Natural killer cell (primary cell): Measurements from ENCODE around the gene C1orf21. TPM values are rescaled to one million over a fixed set of nuclear protein-coding genes. Genes with fewer than 3 reads are reported as not detected.
A peak's percentile ranks its signal among the peaks of the same experiment; 100 is the strongest.

ENCODE experiments used
- ATAC-seq, 3 donors: fragments of 150-1000 bp in 2 of 3; fragments of 200-7000 bp in 1 of 3; cut with Tn5 transposase; 1 replicate in 1 of 3; 2 replicates in 2 of 3; pipeline ENCODE4 v1.10.0; 2021; ENCODE audit warnings: mild to moderate bottlenecking in 2 of 3, moderate library complexity in 2 of 3
- DNase-seq, 2 donors: peaks; one replicate each; pipeline versions ENCODE4 v3.0.0 to v3.0.0-alpha.2; 2013 to 2021; ENCODE audit warnings: mixed read lengths in 1 of 2
- H3K27ac ChIP-seq: one replicate; pipeline ENCODE4 v1.5.1; 2013; ENCODE audit warnings: mild to moderate bottlenecking, low read length
- H3K27me3 ChIP-seq: one replicate; pipeline ENCODE4 v1.6.1; 2013; ENCODE audit warnings: low read length; ENCODE audit not compliant: control insufficient read depth, insufficient read depth
- H3K36me3 ChIP-seq: one replicate; pipeline ENCODE4 v1.6.1; 2013; ENCODE audit warnings: low read length; ENCODE audit not compliant: control insufficient read depth, insufficient read depth
- H3K4me1 ChIP-seq: one replicate; pipeline ENCODE4 v1.6.1; 2013; ENCODE audit warnings: low read length; ENCODE audit not compliant: control insufficient read depth, insufficient read depth
- H3K4me3 ChIP-seq: one replicate; pipeline ENCODE4 v1.5.1; 2013; ENCODE audit warnings: low read length
- H3K9me3 ChIP-seq: one replicate; pipeline ENCODE4 v1.6.1; 2013; ENCODE audit warnings: low read length; ENCODE audit not compliant: control insufficient read depth, insufficient read depth
- H3K27ac Mint-ChIP-seq, 2 donors: one replicate each; pipeline ENCODE4 v1.8.0; 2022; ENCODE audit warnings: mild to moderate bottlenecking in 2 of 2, mixed read lengths in 2 of 2, moderate library complexity in 1 of 2
- H3K27me3 Mint-ChIP-seq, 2 donors: one replicate each; pipeline ENCODE4 v1.8.0; 2022; ENCODE audit warnings: low read depth in 2 of 2, mixed read lengths in 2 of 2
- H3K36me3 Mint-ChIP-seq: one replicate; pipeline ENCODE4 v1.8.0; 2022; ENCODE audit warnings: mixed read lengths
- H3K4me1 Mint-ChIP-seq, 2 donors: one replicate each; pipeline ENCODE4 v1.8.0; 2022; ENCODE audit warnings: mixed read lengths in 2 of 2
- H3K4me3 Mint-ChIP-seq: one replicate; pipeline ENCODE4 v1.8.0; 2022; ENCODE audit warnings: mild to moderate bottlenecking, moderate library complexity, mixed read lengths
- H3K9me3 Mint-ChIP-seq, 2 donors: one replicate each; pipeline ENCODE4 v1.8.0; 2022; ENCODE audit warnings: mixed read lengths in 2 of 2
- WGBS: methylation state at CpG from one replicate; pipeline ENCODE4 v1.1.7; 2013; ENCODE audit warnings: missing lambda C conversion rate; ENCODE audit not compliant: insufficient coverage; 5-methylcytosine and 5-hydroxymethylcytosine counted together
- intact Hi-C: fragments of 100-400 bp; cut with micrococcal nuclease; formaldehyde crosslinking; loops from one replicate; pipeline ENCODE4 v1.14.2; 2022
- total RNA-seq, 4 donors: library from RNA; stranded (reverse); fragments of 120-200 nt in 1 of 4; gene quantifications; one replicate each; pipeline versions ENCODE4 v1.2.3 to v1.2.4, GENCODE V29; 2013 to 2022
- TF ChIP-seq, protein P1 (sequence below): fragments of 200-600 bp; IDR thresholded peaks from one replicate; pipeline ENCODE4 v1.8.0; 2022; ENCODE audit warnings: antibody characterized with exemption

Gene C1orf21
- total RNA-seq, 3 donors from 2014 or later (not counting 1 experiment from before 2014, with no cell fraction given), result 84.3 to 111 (median 88.3) TPM

DNA sequence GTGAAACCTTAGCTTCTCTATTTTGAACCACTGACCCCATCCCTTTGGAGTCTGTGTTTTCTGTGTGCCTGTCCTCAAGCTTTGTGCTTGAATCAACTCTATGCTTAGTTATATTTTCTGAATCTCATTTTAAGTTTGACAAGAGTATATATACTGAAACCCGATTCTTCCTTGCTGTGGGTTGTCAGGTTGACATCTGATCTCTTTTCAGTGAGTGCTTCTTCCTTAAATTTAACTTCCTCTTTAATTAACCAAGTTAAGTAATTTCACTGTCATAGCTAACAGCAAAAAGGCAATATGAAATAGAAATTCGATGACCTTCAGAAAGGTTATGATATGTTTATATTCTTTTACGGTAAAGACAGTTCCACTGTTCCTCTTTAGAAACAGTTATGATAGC lies 69.4 kb downstream of the C1orf21 start:
- no peaks in the 10 kb centered on the region for H3K27me3 Mint-ChIP-seq
- H3K27ac Mint-ChIP-seq, result peak overlapping the region; percentile 13 to 39
- no peaks in the 10 kb centered on the region for H3K36me3 Mint-ChIP-seq

DNA sequence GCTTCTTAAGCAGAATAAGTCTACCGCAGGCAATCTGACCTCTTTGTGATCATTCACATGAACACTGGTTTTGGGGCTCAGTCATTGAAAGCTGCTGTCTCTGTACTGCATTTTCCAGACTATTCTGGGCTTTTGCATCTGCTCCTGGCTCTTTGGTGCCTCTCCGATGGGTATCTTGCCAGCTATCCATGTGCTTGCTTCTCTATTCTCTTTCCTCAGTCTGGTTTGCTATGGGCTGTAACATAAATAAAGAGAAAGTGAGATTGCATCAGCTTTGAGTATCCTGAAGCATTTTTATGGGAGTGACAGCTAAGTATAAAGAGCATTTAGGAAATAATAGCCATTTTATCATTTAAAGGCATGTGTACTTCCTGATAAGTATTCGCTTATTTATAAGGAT lies 70.7 kb downstream of the C1orf21 start:
- Histone ChIP-seq H3K36me3 (no peaks in the 10 kb centered on the region), H3K4me1 (peaks cover 10% of the 10 kb centered on the region), H3K27ac (no peak overlapping the region), H3K27me3 (no peaks in the 10 kb centered on the region), H3K9me3 (no peaks in the 10 kb centered on the region), H3K4me3 (no peak overlapping the region)
- DNase-seq (no peak), ATAC-seq (no peak)
- H3K27ac Mint-ChIP-seq, result no peak overlapping the region
- H3K27me3 Mint-ChIP-seq, result no peaks in the 10 kb centered on the region
- 98% methylated on average over 2 of the region's 3 CpGs for WGBS
- TF ChIP-seq, protein P1, sequence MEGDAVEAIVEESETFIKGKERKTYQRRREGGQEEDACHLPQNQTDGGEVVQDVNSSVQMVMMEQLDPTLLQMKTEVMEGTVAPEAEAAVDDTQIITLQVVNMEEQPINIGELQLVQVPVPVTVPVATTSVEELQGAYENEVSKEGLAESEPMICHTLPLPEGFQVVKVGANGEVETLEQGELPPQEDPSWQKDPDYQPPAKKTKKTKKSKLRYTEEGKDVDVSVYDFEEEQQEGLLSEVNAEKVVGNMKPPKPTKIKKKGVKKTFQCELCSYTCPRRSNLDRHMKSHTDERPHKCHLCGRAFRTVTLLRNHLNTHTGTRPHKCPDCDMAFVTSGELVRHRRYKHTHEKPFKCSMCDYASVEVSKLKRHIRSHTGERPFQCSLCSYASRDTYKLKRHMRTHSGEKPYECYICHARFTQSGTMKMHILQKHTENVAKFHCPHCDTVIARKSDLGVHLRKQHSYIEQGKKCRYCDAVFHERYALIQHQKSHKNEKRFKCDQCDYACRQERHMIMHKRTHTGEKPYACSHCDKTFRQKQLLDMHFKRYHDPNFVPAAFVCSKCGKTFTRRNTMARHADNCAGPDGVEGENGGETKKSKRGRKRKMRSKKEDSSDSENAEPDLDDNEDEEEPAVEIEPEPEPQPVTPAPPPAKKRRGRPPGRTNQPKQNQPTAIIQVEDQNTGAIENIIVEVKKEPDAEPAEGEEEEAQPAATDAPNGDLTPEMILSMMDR, result no peak
- peaks cover 82 to 91% of the 10 kb centered on the region in 2 donors for H3K4me1 Mint-ChIP-seq
- H3K4me3 Mint-ChIP-seq, result no peak overlapping the region
- intact Hi-C loops, result no loop called here
- no peaks in the 10 kb centered on the region for H3K36me3 Mint-ChIP-seq
- H3K9me3 Mint-ChIP-seq, result no peaks in the 10 kb centered on the region

More for the DNA sequence above, 69.4 kb downstream of the C1orf21 start:
- Mint-ChIP-seq H3K9me3 (no peaks in the 10 kb centered on the region), H3K4me1 (peaks cover 78 to 86% of the 10 kb centered on the region in 2 donors), H3K4me3 (no peak overlapping the region)
- 27% methylated on average over 3 of the region's 3 CpGs for WGBS
- H3K27ac ChIP-seq, result no peak overlapping the region
- H3K27me3 ChIP-seq, result no peaks in the 10 kb centered on the region
- no peaks in the 10 kb centered on the region for H3K36me3 ChIP-seq
- intact Hi-C loops, result no loop called here
- TF ChIP-seq, protein P1, result no peak
- no peaks in the 10 kb centered on the region for H3K9me3 ChIP-seq
- H3K4me3 ChIP-seq, result no peak overlapping the region
- DNase-seq (no peak), ATAC-seq (no peak)
- H3K4me1 ChIP-seq, result peaks cover 9% of the 10 kb centered on the region

DNA sequence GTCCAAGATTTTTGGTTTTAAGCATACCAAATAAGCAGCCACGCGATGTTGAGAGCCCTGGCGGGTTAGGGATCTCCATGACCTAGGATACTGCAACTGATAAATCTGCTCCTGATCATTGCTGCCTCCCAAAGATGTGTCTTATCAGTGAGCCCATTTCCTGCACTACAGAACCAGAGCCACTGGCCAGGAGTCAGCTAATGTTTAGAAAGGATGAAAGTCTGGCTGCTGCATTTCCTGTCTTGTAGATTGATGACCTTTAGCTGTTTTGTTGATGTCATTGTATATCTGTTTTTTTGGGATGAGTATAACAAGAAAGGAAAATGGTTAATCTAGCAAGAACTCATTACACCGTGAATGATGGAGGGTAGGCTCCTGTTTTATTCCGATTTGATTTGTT lies 74.5 kb downstream of the C1orf21 start:
- Mint-ChIP-seq H3K4me1 (peaks cover 67 to 80% of the 10 kb centered on the region in 2 donors), H3K27ac (peak overlapping the region; percentile 3 to 62)
- H3K27ac ChIP-seq, result no peak overlapping the region

More for the DNA sequence above, 74.5 kb downstream of the C1orf21 start:
- WGBS, result 97% methylated on average over 5 of the region's 5 CpGs
- Histone ChIP-seq H3K4me3 (no peak overlapping the region), H3K27me3 (no peaks in the 10 kb centered on the region), H3K4me1 (peaks cover 5% of the 10 kb centered on the region), H3K36me3 (no peaks in the 10 kb centered on the region), H3K9me3 (no peaks in the 10 kb centered on the region)
- ATAC-seq (no peak), DNase-seq (no peak)
- Mint-ChIP-seq H3K36me3 (no peaks in the 10 kb centered on the region), H3K27me3 (no peaks in the 10 kb centered on the region), H3K9me3 (no peaks in the 10 kb centered on the region), H3K4me3 (no peak overlapping the region)
- intact Hi-C loops, result loop anchor here (10.0 kb wide), 1 partner anchor 147 kb away; no protein-coding TSS in a partner anchor
- TF ChIP-seq, protein P1, result no peak
